IMR-90 (cell line): Measurements from ENCODE around the gene HRH1.

Experiments used
- MAZ ChIP-seq: IDR thresholded peaks from 2 replicates; pipeline ENCODE4 v1.6.1; 2012; ENCODE audit warnings: low read depth, mild to moderate bottlenecking, low read length, improper control_type of control experiment, moderate library complexity, borderline replicate concordance
- POLR2A ChIP-seq: IDR thresholded peaks from 2 replicates; pipeline ENCODE4 v1.6.1; 2012; ENCODE audit warnings: mild to moderate bottlenecking, low read depth, low read length
- RAD21 ChIP-seq: IDR thresholded peaks from 2 replicates; pipeline ENCODE4 v1.6.1; 2012; ENCODE audit warnings: low read length, improper control_type of control experiment

GRCh38 chr3:11212784-11213183, 58.5 kb downstream of the HRH1 start:
- TF ChIP-seq POLR2A, result no peak
- TF ChIP-seq RAD21, result no peak
- TF ChIP-seq MAZ, result no peak
